OCI-LY3 (cell line): ENCODE measurements around the gene PTP4A2.

Experiments used
- H2AFZ ChIP-seq: fragments of 200-600, 300-600 bp; shearing (Covaris generic); 2 replicates; pipeline ENCODE4 v1.6.0; 2014; ENCODE audit warnings: antibody characterized with exemption, low read depth, low read length
- H3K27ac ChIP-seq: fragments of 200-600, 300-600 bp; sonication (generic); 2 replicates; pipeline ENCODE4 v1.5.1; 2014; ENCODE audit warnings: mild to moderate bottlenecking, low read length, moderate library complexity, mixed read lengths
- H3K27me3 ChIP-seq: fragments of 200-600, 300-600 bp; sonication (generic); 2 replicates; pipeline ENCODE4 v1.6.1; 2014; ENCODE audit warnings: low read depth, low read length, mixed read lengths
- H3K36me3 ChIP-seq: fragments of 200-600, 300-600 bp; sonication (generic); replicated peaks from 2 replicates; pipeline ENCODE3; 2014; ENCODE audit warnings: low read depth, low read length, mixed read lengths
- H3K4me1 ChIP-seq: fragments of 300-600, 200-600 bp; sonication (generic); 2 replicates; pipeline ENCODE4 v1.6.1; 2014; ENCODE audit warnings: low read length, mixed read lengths
- H3K4me2 ChIP-seq: fragments of 200-600, 300-600 bp; sonication (generic); 2 replicates; pipeline ENCODE4 v1.6.1; 2014; ENCODE audit warnings: low read length, mixed read lengths
- H3K4me3 ChIP-seq: fragments of 300-600, 200-600 bp; sonication (generic); 2 replicates; pipeline ENCODE4 v1.5.1; 2014; ENCODE audit warnings: antibody characterized with exemption, mild to moderate bottlenecking, low read length, moderate library complexity
- H3K79me2 ChIP-seq: fragments of 300-600, 200-600 bp; shearing (Covaris generic); 2 replicates; pipeline ENCODE4 v1.6.1; 2014; ENCODE audit warnings: mild to moderate bottlenecking, low read length, mixed read lengths
- H3K9ac ChIP-seq: fragments of 300-600, 200-600 bp; shearing (Covaris generic); 2 replicates; pipeline ENCODE4 v1.6.0; 2014; ENCODE audit warnings: mild to moderate bottlenecking, low read length, moderate library complexity
- H3K9me3 ChIP-seq: fragments of 200-600, 300-600 bp; shearing (Covaris generic); 2 replicates; pipeline ENCODE4 v1.6.1; 2014; ENCODE audit warnings: low read length, mixed read lengths; ENCODE audit not compliant: insufficient read depth
- H4K20me1 ChIP-seq: fragments of 200-600, 300-600 bp; sonication (generic); 2 replicates; pipeline ENCODE4 v1.6.1; 2016; ENCODE audit warnings: low read length, mixed read lengths; ENCODE audit not compliant: insufficient read depth
- CTCF ChIP-seq: fragments of 200-600, 300-600 bp; sonication (generic); IDR thresholded peaks from 2 replicates; pipeline ENCODE4 v1.5.1; 2014; ENCODE audit warnings: antibody characterized with exemption, low read length, low read depth
- EZH2phosphoT487 ChIP-seq: fragments of 200-600 bp; shearing (Covaris generic); IDR thresholded peaks from 2 replicates; pipeline ENCODE4 v1.6.1; 2018; ENCODE audit warnings: antibody characterized with exemption, mixed run types, low read depth

PTP4A2 gene

GRCh38 chr1:31862071-31862470 lies 76.1 kb downstream of the PTP4A2 start:
- H3K79me2 ChIP-seq = no peaks in the 10 kb centered on the region
- H3K4me1 ChIP-seq = peaks cover 15% of the 10 kb centered on the region
- no peak overlapping the region for H2AFZ ChIP-seq
- no peaks in the 10 kb centered on the region for H3K27me3 ChIP-seq
- TF ChIP-seq EZH2phosphoT487 (no peak), CTCF (no peak)
- no peak overlapping the region for H3K27ac ChIP-seq
- no peaks in the 10 kb centered on the region for H3K36me3 ChIP-seq
- no peaks in the 10 kb centered on the region for H4K20me1 ChIP-seq
- no peak overlapping the region for H3K4me3 ChIP-seq
- no peak overlapping the region for H3K4me2 ChIP-seq
- no peaks in the 10 kb centered on the region for H3K9me3 ChIP-seq
- H3K9ac ChIP-seq = no peak overlapping the region

- no peaks in the 10 kb centered on the region for H3K27me3 ChIP-seq
- H3K4me2 ChIP-seq = 0 out of 2 replicates have a peak overlapping the region, but pooled peaks have one; percentile 6
- H4K20me1 ChIP-seq = no peaks in the 10 kb centered on the region
- H3K4me1 ChIP-seq = peaks cover 11% of the 10 kb centered on the region
- no peaks in the 10 kb centered on the region for H3K36me3 ChIP-seq
- H3K9ac ChIP-seq = no peak overlapping the region
- no peak overlapping the region for H2AFZ ChIP-seq
- H3K9me3 ChIP-seq = no peaks in the 10 kb centered on the region
- H3K27ac ChIP-seq = no peak overlapping the region
- TF ChIP-seq CTCF (peak; percentile 39), EZH2phosphoT487 (no peak)
- no peaks in the 10 kb centered on the region for H3K79me2 ChIP-seq
- H3K4me3 ChIP-seq = no peak overlapping the region
These were observed 76.8 kb downstream of the PTP4A2 start for GRCh38 chr1:31861346-31861745.

- Histone ChIP-seq H3K4me2 (no peak overlapping the region), H3K9ac (no peak overlapping the region), H3K79me2 (no peaks in the 10 kb centered on the region), H3K4me1 (peaks cover 9% of the 10 kb centered on the region), H3K9me3 (no peaks in the 10 kb centered on the region), H3K4me3 (no peak overlapping the region), H3K36me3 (no peaks in the 10 kb centered on the region), H3K27ac (no peak overlapping the region), H2AFZ (no peak overlapping the region), H3K27me3 (no peaks in the 10 kb centered on the region), H4K20me1 (no peaks in the 10 kb centered on the region)
- TF ChIP-seq CTCF = no peak
- TF ChIP-seq EZH2phosphoT487 = no peak
These were observed 77.6 kb downstream of the PTP4A2 start for GRCh38 chr1:31860581-31860980.

- no peak overlapping the region for H3K9ac ChIP-seq
- H3K27me3 ChIP-seq = no peaks in the 10 kb centered on the region
- no peak for TF ChIP-seq EZH2phosphoT487
- no peak for TF ChIP-seq CTCF
- H3K4me1 ChIP-seq = peaks cover 9% of the 10 kb centered on the region
- H3K4me2 ChIP-seq = no peak overlapping the region
- H3K9me3 ChIP-seq = no peaks in the 10 kb centered on the region
- no peak overlapping the region for H2AFZ ChIP-seq
- H4K20me1 ChIP-seq = no peaks in the 10 kb centered on the region
- no peaks in the 10 kb centered on the region for H3K79me2 ChIP-seq
- no peaks in the 10 kb centered on the region for H3K36me3 ChIP-seq
- no peak overlapping the region for H3K4me3 ChIP-seq
- no peak overlapping the region for H3K27ac ChIP-seq
These were observed 78.4 kb downstream of the PTP4A2 start for GRCh38 chr1:31859719-31860118.
